Osteocyte (in vitro differentiated cells): ENCODE data around the gene AP4M1. TPM values are rescaled to one million over a fixed set of nuclear protein-coding genes. Genes with fewer than 3 reads are reported as not detected.

Experiments used
- DNase-seq: peaks from one replicate; pipeline ENCODE4 v3.0.0; 2021; ENCODE audit warnings: mixed read lengths; ENCODE audit not compliant: unreplicated experiment; ENCODE audit errors: extremely low spot score
- H3K27ac Mint-ChIP-seq: one replicate; pipeline ENCODE4 v1.8.0; 2021; ENCODE audit warnings: mild to moderate bottlenecking, mixed read lengths; ENCODE audit not compliant: unreplicated experiment
- H3K27me3 Mint-ChIP-seq: one replicate; pipeline ENCODE4 v1.8.0; 2021; ENCODE audit warnings: mixed read lengths; ENCODE audit not compliant: unreplicated experiment
- H3K36me3 Mint-ChIP-seq: one replicate; pipeline ENCODE4 v1.8.0; 2021; ENCODE audit warnings: mixed read lengths; ENCODE audit not compliant: unreplicated experiment
- H3K4me1 Mint-ChIP-seq: one replicate; pipeline ENCODE4 v1.8.0; 2021; ENCODE audit warnings: mixed read lengths; ENCODE audit not compliant: unreplicated experiment
- H3K4me3 Mint-ChIP-seq: one replicate; pipeline ENCODE4 v1.8.0; 2021; ENCODE audit warnings: mild to moderate bottlenecking, moderate library complexity, mixed read lengths; ENCODE audit not compliant: unreplicated experiment
- H3K9me3 Mint-ChIP-seq: one replicate; pipeline ENCODE4 v1.8.0; 2021; ENCODE audit warnings: mixed read lengths; ENCODE audit not compliant: unreplicated experiment
- CTCF ChIP-seq: fragments of 200-600 bp; sonication (generic); IDR thresholded peaks from 2 replicates; pipeline ENCODE4 v1.5.0; 2021; ENCODE audit warnings: antibody characterized with exemption, mild to moderate bottlenecking, moderate library complexity
- total RNA-seq: library from RNA; stranded (reverse); gene quantifications from 2 replicates; pipeline ENCODE4 v1.2.1, GENCODE V29; 2021

The AP4M1 gene
- total RNA-seq, 1 donor from 2014 or later: 27.4 TPM

GRCh38 chr7:100085515-100085914 is 15.9 kb upstream of the AP4M1 start:
- Mint-ChIP-seq H3K27me3 (no peaks in the 10 kb centered on the region), H3K27ac (no peak overlapping the region), H3K36me3 (peaks cover 3% of the 10 kb centered on the region), H3K4me1 (peaks cover 35% of the 10 kb centered on the region), H3K9me3 (no peaks in the 10 kb centered on the region), H3K4me3 (no peak overlapping the region)
- TF ChIP-seq CTCF: no peak
- DNase-seq: no peak

GRCh38 chr7:100087055-100087750 is 14.2 kb upstream of the AP4M1 start:
- Mint-ChIP-seq H3K9me3 (no peaks in the 10 kb centered on the region), H3K4me1 (peaks cover 26% of the 10 kb centered on the region), H3K27ac (peak overlapping the region; percentile 61), H3K4me3 (peak overlapping the region; percentile 30), H3K36me3 (peaks cover 17% of the 10 kb centered on the region), H3K27me3 (no peaks in the 10 kb centered on the region)
- no peak for DNase-seq
- TF ChIP-seq CTCF: no peak

- H3K9me3 Mint-ChIP-seq: no peaks in the 10 kb centered on the region
- no peak for DNase-seq
- H3K4me1 Mint-ChIP-seq: peaks cover 23% of the 10 kb centered on the region
- H3K36me3 Mint-ChIP-seq: peaks cover 25% of the 10 kb centered on the region
- peak overlapping the region; percentile 91 for H3K27ac Mint-ChIP-seq
- TF ChIP-seq CTCF: no peak
- H3K4me3 Mint-ChIP-seq: peak overlapping the region; percentile 83
- H3K27me3 Mint-ChIP-seq: no peaks in the 10 kb centered on the region
Observed at GRCh38 chr7:100088095-100088620, 13.3 kb upstream of the AP4M1 start.

- peaks cover 29% of the 10 kb centered on the region for H3K36me3 Mint-ChIP-seq
- H3K9me3 Mint-ChIP-seq: no peaks in the 10 kb centered on the region
- H3K27ac Mint-ChIP-seq: peak within 1 kb of the TSS; percentile 91
- TF ChIP-seq CTCF: no peak
- H3K4me3 Mint-ChIP-seq: peak within 1 kb of the TSS; percentile 83
- no peaks in the 10 kb centered on the region for H3K27me3 Mint-ChIP-seq
- DNase-seq: peak; percentile 93
- peaks cover 23% of the 10 kb centered on the region for H3K4me1 Mint-ChIP-seq
Observed at GRCh38 chr7:100088621-100089457, 12.6 kb upstream of the AP4M1 start, which contains the start of gene COPS6. Gene COPS6 (plus strand): TSS chr7:100088969. CDS start chr7:100088991, 22 bp downstream.
